K562 (cell line): ENCODE results near the gene SLC2A8. TPM values are rescaled to one million over a fixed set of nuclear protein-coding genes. Genes with fewer than 3 reads are reported as not detected.

ENCODE experiments used
- ATAC-seq: fragments of 200-7000 bp; cut with Tn5 transposase; 3 replicates; pipeline ENCODE4 v1.9.1; 2020; ENCODE audit warnings: moderate library complexity
- BruUV-seq: library from RNA; stranded (reverse); fragments of 400-500 nt; replicated peaks from 2 replicates; lab custom pipeline; 2021; lab: Mats Ljungman, UMichigan
- CTCF ChIA-PET: fragments of 300-600 bp; formaldehyde crosslinking; extraction: SDS; loops from one replicate; lab custom pipeline; 2021; ENCODE audit warnings: low intra/inter-chr PET ratio; lab: Yijun Ruan, JAX
- POLR2A ChIA-PET: fragments of 300-600, 350-650 bp; sonication (Branson Sonifier 250); formaldehyde crosslinking; extraction: SDS; loops from one replicate; lab custom pipeline; 2021; ENCODE audit warnings: antibody characterized with exemption, inconsistent platforms; lab: Yijun Ruan, JAX
- DNase-seq, 4 experiments: peaks; one replicate each; pipeline versions ENCODE4 v3.0.0 to v3.0.0-alpha.2; 2011 to 2018; ENCODE audit warnings: low spot score in 3 of 4, mixed read lengths in 3 of 4; ENCODE audit errors: extremely low read depth in 1 of 4
- FAIRE-seq: peaks from 2 replicates; lab custom pipeline; 2011; peaks lifted over from hg19 to GRCh38; lab: Jason Lieb, UNC
- H2AFZ ChIP-seq: 2 replicates; pipeline ENCODE4 v1.6.0; 2011; ENCODE audit warnings: low read depth, low read length, control low read depth, inconsistent platforms
- H3K27ac ChIP-seq: fragments of 200-600 bp; 3 replicates; pipeline ENCODE4 v1.8.0; 2011; ENCODE audit warnings: low read depth, mild to moderate bottlenecking, control low read depth, inconsistent platforms, low read length, moderate library complexity, mixed read lengths; ENCODE audit errors: extremely low read depth
- H3K27me3 ChIP-seq, 2 experiments: fragments of 300-600 bp in 1 of 2; 2 replicates in 1 of 2; 3 replicates in 1 of 2; pipeline versions ENCODE4 v1.6.0 to v1.8.0; 2011; ENCODE audit warnings: inconsistent platforms in 2 of 2, low read length in 2 of 2, mild to moderate bottlenecking in 1 of 2, mixed read lengths in 1 of 2, moderate library complexity in 1 of 2; ENCODE audit not compliant: control insufficient read depth in 2 of 2, insufficient read depth in 2 of 2
- H3K36me3 ChIP-seq: fragments of 300-600 bp; 3 replicates; pipeline ENCODE4 v1.8.0; 2011; ENCODE audit warnings: mild to moderate bottlenecking, low read length, inconsistent platforms; ENCODE audit not compliant: control insufficient read depth, insufficient read depth
- H3K4me1 ChIP-seq, 2 experiments: fragments of 200-600 bp in 1 of 2; replicated peaks in 1 of 2; 2 replicates in 1 of 2; 3 replicates in 1 of 2; pipeline versions ENCODE4 v1.5.1 to v1.8.0; 2011; ENCODE audit warnings: inconsistent platforms in 2 of 2, low read length in 2 of 2, mild to moderate bottlenecking in 1 of 2, mixed read lengths in 1 of 2, moderate library complexity in 1 of 2; ENCODE audit not compliant: control insufficient read depth in 2 of 2, insufficient read depth in 2 of 2
- H3K4me2 ChIP-seq: 2 replicates; pipeline ENCODE4 v1.6.1; 2011; ENCODE audit warnings: low read length, control low read depth, inconsistent platforms, mixed read lengths; ENCODE audit not compliant: insufficient read depth
- H3K4me3 ChIP-seq: fragments of 200-600 bp; sonication (generic), shearing (Covaris generic); 2 replicates; pipeline ENCODE4 v1.5.1; 2016; ENCODE audit warnings: control low read depth, inconsistent platforms
- H3K79me2 ChIP-seq: fragments of 200-600 bp; 3 replicates; pipeline ENCODE4 v1.8.0; 2011; ENCODE audit warnings: low read length, inconsistent platforms; ENCODE audit not compliant: control insufficient read depth, insufficient read depth
- H3K9ac ChIP-seq, 2 experiments: 2 replicates each; pipeline versions ENCODE4 v1.6.0 to v1.6.1; 2011; ENCODE audit warnings: low read depth in 2 of 2, low read length in 2 of 2, control low read depth in 1 of 2, inconsistent platforms in 1 of 2, mild to moderate bottlenecking in 1 of 2, mixed read lengths in 1 of 2; ENCODE audit not compliant: insufficient read depth in 1 of 2
- H3K9me1 ChIP-seq: one replicate; pipeline ENCODE4 v1.6.0; 2011; ENCODE audit warnings: inconsistent platforms, mild to moderate bottlenecking, low read length, moderate library complexity; ENCODE audit not compliant: control insufficient read depth, insufficient read depth
- H3K9me3 ChIP-seq: replicated peaks from 2 replicates; pipeline ENCODE4 v1.5.1; 2011; ENCODE audit warnings: low read depth, low read length, inconsistent platforms; ENCODE audit not compliant: control insufficient read depth, insufficient read depth
- H4K20me1 ChIP-seq: replicated peaks from 2 replicates; pipeline ENCODE4 v1.6.1; 2011; ENCODE audit warnings: low read length, inconsistent platforms, mixed read lengths; ENCODE audit not compliant: control insufficient read depth, insufficient read depth
- ADNP ChIP-seq: fragments of 200-800 bp; sonication (Bioruptor generic); IDR thresholded peaks from 2 replicates; pipeline ENCODE4 v1.6.1; 2016; ENCODE audit warnings: missing genetic modification characterization, missing compliant biosample characterization
- BCOR ChIP-seq: fragments of 450-650 bp; IDR thresholded peaks from 2 replicates; pipeline ENCODE4 v1.6.1; 2016
- FOXK2 ChIP-seq, 2 experiments: fragments of 450-650 bp; IDR thresholded peaks in 1 of 2; conservative IDR thresholded peaks in 1 of 2; 2 replicates each; pipeline ENCODE4 v1.6.1; 2016; ENCODE audit warnings: low read depth in 2 of 2, mild to moderate bottlenecking in 1 of 2
- KDM1A ChIP-seq, 2 experiments: fragments of 450-650 bp; IDR thresholded peaks; 2 replicates each; pipeline ENCODE4 v1.6.1; 2016; ENCODE audit warnings: mild to moderate bottlenecking in 2 of 2
- RBM17 ChIP-seq: fragments of 200-400 bp; formaldehyde crosslinking; IDR thresholded peaks from 2 replicates; pipeline ENCODE4 v1.6.1; 2017; ENCODE audit warnings: low read depth, mild to moderate bottlenecking, low read length, borderline replicate concordance
- RBM25 ChIP-seq: fragments of 200-400 bp; formaldehyde crosslinking; IDR thresholded peaks from 2 replicates; pipeline ENCODE4 v1.6.1; 2018; ENCODE audit warnings: low read length, low read depth, moderate library complexity; ENCODE audit not compliant: severe bottlenecking
- RCOR1 ChIP-seq, 2 experiments: IDR thresholded peaks; 2 replicates each; pipeline ENCODE4 v1.6.1; 2012; ENCODE audit warnings: low read depth in 2 of 2, low read length in 2 of 2, borderline replicate concordance in 1 of 2, improper control_type of control experiment in 1 of 2
- SMAD3 ChIP-seq: fragments of 450-650 bp; formaldehyde crosslinking; conservative IDR thresholded peaks from 2 replicates; pipeline ENCODE4 v1.4.0; 2020; ENCODE audit warnings: mild to moderate bottlenecking
- YBX1 ChIP-seq: fragments of 450-650 bp; IDR thresholded peaks from 2 replicates; pipeline ENCODE4 v1.7.1; 2016; ENCODE audit warnings: mild to moderate bottlenecking
- ZFPM2 ChIP-seq: fragments of 250-450 bp; sonication (Bioruptor Pico); IDR thresholded peaks from 2 replicates; pipeline ENCODE4 v1.5.1; 2022; ENCODE audit warnings: mild to moderate bottlenecking
- WGBS: fragments of 100-300 bp; shearing (Covaris generic); methylation state at CpG from one replicate; pipeline ENCODE4 v1.1.6; 2016; ENCODE audit warnings: low coverage, mixed read lengths; ENCODE audit not compliant: insufficient coverage; ENCODE audit errors: missing lambda C conversion rate; 5-methylcytosine and 5-hydroxymethylcytosine counted together
- in situ Hi-C: fragments of 300-500 bp; cut with MboI; formaldehyde crosslinking; loops from 4 replicates; pipeline ENCODE4 v1.15.0; 2018; ENCODE audit warnings: inconsistent platforms, mixed read lengths
- intact Hi-C: fragments of 100-400 bp; cut with micrococcal nuclease; formaldehyde crosslinking; loops from 2 replicates; pipeline ENCODE4 v1.14.2; 2022
- polyA plus RNA-seq, 8 experiments: library from polyadenylated mRNA; depleted of rRNA in 4 of 8; stranded (reverse) in 5 of 8; unstranded in 3 of 8; fragments of >200 nt; fragmentation: Nextera tagmentation in 2 of 8; fragmentation: Illumina TruSeq in 1 of 8; extraction: Ambion mirVana in 2 of 8; extraction: Trizol in 1 of 8; gene quantifications; 2 replicates each; pipeline versions ENCODE4 v1.2.1 to v1.2.3, GENCODE V29; 2011 to 2014; ENCODE audit warnings: inconsistent platforms in 1 of 8, missing spikeins in 1 of 8
- total RNA-seq, 7 experiments: library from RNA; depleted of rRNA in 6 of 7; stranded (reverse); fragments of >200 nt in 6 of 7; fragmentation: Illumina TruSeq in 2 of 7; extraction: Trizol in 2 of 7; gene quantifications; 2 replicates each; pipeline versions ENCODE4 v1.2.1 to v1.2.3, GENCODE V29; 2011 to 2021; ENCODE audit warnings: low replicate concordance in 1 of 7
- TF ChIP-seq, protein P1 (sequence below): sonication (generic); IDR thresholded peaks from 2 replicates; pipeline ENCODE4 v1.6.1; 2016

Gene SLC2A8
- total and polyA plus RNA-seq, 9 of the 15 experiments (the other 6 are each of a cell fraction or from before 2014, with no cell fraction given): 0.13 to 12.9 (median 5.2) TPM

DNA sequence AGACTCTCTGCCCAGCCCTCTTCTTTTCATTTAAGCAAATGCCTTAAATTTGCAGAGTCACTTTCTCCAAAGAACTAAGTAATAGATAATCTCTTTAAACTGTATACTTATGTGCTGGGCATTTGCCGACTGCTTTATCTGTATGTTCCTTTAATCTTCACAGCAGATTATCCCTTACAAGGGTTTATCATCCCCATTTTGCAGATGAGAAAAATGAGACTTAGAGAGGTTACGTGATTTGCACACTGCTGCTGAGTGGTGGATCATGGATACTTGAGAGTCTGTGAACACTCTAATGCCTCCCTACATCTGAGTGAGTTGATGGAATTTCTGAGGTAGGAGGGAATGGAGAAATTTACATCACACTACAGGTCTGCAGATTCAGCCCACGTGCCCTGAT is 31.4 kb downstream of the SLC2A8 start:
- WGBS: 57% methylated on average over 3 of the region's 3 CpGs
- intact Hi-C loops: loop anchor here (10.0 kb wide), 1 partner anchor 204 kb away; no protein-coding TSS in a partner anchor

More for the DNA sequence above, 31.4 kb downstream of the SLC2A8 start:
- Histone ChIP-seq H3K9me1 (no peaks in the 10 kb centered on the region), H3K4me3 (no peak overlapping the region), H3K9me3 (no peaks in the 10 kb centered on the region), H3K36me3 (peaks cover 45% of the 10 kb centered on the region), H3K27me3 (no peaks in the 10 kb centered on the region), H3K4me1 (peaks cover 7 to 12% of the 10 kb centered on the region in 2 experiments; a peak in 4 of 5 replicates), H3K4me2 (no peak overlapping the region), H3K27ac (no peak overlapping the region), H3K9ac (no peak overlapping the region), H3K79me2 (peaks cover 40% of the 10 kb centered on the region), H2AFZ (no peak overlapping the region), H4K20me1 (no peaks in the 10 kb centered on the region)
- ChIA-PET CTCF (no interaction called here), POLR2A (no interaction called here)
- FAIRE-seq (no peak), DNase-seq (no peak), ATAC-seq (no peak)
- in situ Hi-C loops: no loop called here
- TF ChIP-seq ADNP (0 out of 2 replicates have a peak, but pooled peaks have one; percentile 46), RCOR1 (IDR thresholded peaks at IDR 0.05; ENCODE audit: borderline replicate concordance in 1 of 2, low read depth in 2 of 2, low read length in 2 of 2) (peak in 1 of 2 experiments; percentile 20; a peak in 1 of 4 replicates), RBM17 (no peak), ZFPM2 (CRISPR knock-in tag) (no peak), KDM1A (IDR thresholded peaks at IDR 0.05) (0 out of 4 replicates have a peak, but pooled peaks of 1 of the 2 experiments have one; percentile 41), RBM25 (peak; percentile 70), FOXK2 (conservative IDR thresholded peaks at IDR 0.05 in 1 of 2, IDR thresholded peaks at IDR 0.05 in 1 of 2; ENCODE audit: low read depth in 2 of 2) (no peak), YBX1 (no peak), BCOR (peak; percentile 80), SMAD3 (CRISPR knock-in tag) (no peak)
- TF ChIP-seq, protein P1, sequence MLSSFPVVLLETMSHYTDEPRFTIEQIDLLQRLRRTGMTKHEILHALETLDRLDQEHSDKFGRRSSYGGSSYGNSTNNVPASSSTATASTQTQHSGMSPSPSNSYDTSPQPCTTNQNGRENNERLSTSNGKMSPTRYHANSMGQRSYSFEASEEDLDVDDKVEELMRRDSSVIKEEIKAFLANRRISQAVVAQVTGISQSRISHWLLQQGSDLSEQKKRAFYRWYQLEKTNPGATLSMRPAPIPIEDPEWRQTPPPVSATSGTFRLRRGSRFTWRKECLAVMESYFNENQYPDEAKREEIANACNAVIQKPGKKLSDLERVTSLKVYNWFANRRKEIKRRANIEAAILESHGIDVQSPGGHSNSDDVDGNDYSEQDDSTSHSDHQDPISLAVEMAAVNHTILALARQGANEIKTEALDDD: peak; percentile 16; the same call in 1 of the 2 replicates
- BruUV-seq: no TSS peak
